Measurements from ENCODE around the gene STX16. TPM values are rescaled to one million over a fixed set of nuclear protein-coding genes. Genes with fewer than 3 reads are reported as not detected.
A peak's percentile ranks its signal among the peaks of the same experiment; 100 is the strongest.

Gene STX16
- total and polyA plus RNA-seq, 7 donors = 14.6 to 126 (median 43.8) TPM

DNA sequence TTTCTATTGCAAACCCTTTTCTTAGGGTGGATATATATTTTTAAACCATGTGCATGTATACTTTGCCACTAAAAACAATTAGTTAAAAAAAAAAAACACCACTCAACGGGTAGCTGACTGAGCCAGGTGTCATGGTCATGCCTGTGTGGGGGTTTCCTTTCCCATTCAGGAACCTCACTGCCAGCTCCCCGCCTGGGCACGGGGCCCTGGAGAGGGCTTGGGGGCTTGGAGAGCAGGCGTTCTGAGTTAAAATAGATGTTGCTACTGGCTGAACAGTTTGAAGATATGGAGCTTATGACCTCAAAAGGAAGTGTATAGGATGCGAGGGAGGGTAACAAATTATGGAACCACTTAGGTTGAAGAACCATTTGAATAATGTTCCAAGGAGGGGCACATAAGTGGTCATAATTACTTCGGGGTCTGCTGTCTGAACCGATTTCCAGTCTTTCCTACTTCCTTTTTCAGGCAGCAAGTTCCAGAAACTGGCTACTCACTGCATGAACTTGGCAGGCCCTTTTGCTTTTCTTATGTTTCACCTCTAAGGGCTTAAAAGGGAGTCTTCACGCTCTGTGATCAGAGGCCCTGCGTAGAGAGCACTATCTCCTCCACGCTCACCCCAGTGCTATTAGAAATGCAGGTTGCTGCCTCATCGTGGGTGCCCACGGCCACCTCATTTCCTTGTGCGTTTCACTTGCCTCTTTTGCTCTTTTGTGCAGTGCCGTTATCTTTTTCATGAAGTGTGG, 9.9 kb downstream of the STX16 start:
- H3K9me3 ChIP-seq = no peaks in the 10 kb centered on the region
- peaks cover 0 to 48% (median 19%) of the 10 kb centered on the region in 4 donors for H3K4me1 ChIP-seq
- TF ChIP-seq POLR2AphosphoS5 (IDR thresholded peaks at IDR 0.05) = no peak
- TF ChIP-seq, protein P1, sequence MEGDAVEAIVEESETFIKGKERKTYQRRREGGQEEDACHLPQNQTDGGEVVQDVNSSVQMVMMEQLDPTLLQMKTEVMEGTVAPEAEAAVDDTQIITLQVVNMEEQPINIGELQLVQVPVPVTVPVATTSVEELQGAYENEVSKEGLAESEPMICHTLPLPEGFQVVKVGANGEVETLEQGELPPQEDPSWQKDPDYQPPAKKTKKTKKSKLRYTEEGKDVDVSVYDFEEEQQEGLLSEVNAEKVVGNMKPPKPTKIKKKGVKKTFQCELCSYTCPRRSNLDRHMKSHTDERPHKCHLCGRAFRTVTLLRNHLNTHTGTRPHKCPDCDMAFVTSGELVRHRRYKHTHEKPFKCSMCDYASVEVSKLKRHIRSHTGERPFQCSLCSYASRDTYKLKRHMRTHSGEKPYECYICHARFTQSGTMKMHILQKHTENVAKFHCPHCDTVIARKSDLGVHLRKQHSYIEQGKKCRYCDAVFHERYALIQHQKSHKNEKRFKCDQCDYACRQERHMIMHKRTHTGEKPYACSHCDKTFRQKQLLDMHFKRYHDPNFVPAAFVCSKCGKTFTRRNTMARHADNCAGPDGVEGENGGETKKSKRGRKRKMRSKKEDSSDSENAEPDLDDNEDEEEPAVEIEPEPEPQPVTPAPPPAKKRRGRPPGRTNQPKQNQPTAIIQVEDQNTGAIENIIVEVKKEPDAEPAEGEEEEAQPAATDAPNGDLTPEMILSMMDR (IDR thresholded peaks at IDR 0.05) = no peak
- no peak for TF ChIP-seq EP300 (IDR thresholded peaks at IDR 0.05)
- no peak for TF ChIP-seq POLR2A (IDR thresholded peaks at IDR 0.05)
- H3K4me3 ChIP-seq = no peak overlapping the region
- no peaks in the 10 kb centered on the region for H3K27me3 ChIP-seq
- 54 to 84% methylated on average over 14 of the region's 14 CpGs for WGBS, 2 donors
- peaks cover 0 to 31% (median 0%) of the 10 kb centered on the region in 4 donors for H3K36me3 ChIP-seq
- peak overlapping the region in 1 of 4 donors; percentile 14 for H3K27ac ChIP-seq
- no peak for DNase-seq
- intact Hi-C loops (cut with DNase I) = no loop called here

DNA sequence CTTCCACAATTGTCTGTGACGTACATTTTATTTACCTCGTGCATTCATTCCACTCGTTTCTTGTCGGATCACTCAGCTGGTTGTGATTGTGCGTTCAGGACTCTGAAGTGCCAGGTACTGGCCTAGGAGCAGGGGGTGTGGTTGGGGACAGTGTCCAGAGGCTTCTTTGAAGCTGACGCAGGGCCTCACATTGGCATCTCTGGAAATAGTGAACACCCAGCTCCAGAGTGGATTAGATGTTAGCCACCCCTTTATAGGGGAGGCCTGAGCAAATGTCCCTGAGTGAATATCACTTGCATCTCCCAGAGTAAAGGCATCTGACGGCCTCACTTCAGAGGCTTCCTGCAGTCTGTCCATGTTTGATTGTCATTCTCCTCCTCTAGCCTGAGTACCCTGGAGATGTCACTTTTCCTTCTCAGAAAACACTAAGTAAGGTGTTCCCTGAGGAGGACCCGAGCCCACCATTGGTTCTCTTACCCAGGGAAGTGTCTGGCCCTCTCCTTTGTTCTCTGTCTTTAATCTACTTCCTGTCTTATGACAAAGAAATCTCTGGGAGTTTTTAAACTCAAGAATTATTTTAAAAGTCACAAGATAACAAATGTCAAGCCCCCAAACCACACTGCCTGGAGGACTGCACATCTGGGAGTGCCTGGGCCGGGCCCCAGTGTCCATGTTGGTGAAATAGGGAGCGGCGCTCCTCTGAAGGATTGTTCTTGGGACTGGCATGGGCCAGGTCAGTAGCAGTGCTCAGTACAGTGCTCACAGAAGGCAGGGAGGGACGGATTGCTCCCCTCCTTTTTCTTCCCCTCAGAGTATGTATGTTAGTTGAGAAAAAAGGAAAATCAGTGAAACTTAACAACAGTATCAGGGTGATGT, 10.8 kb downstream of the STX16 start:
- 81 to 83% methylated on average over 12 of the region's 12 CpGs for WGBS, 2 donors
- H3K27me3 ChIP-seq = no peaks in the 10 kb centered on the region
- peak overlapping the region in 1 of 4 donors; percentile 14 for H3K27ac ChIP-seq
- TF ChIP-seq, protein P1 (IDR thresholded peaks at IDR 0.05) = no peak
- TF ChIP-seq EP300 (IDR thresholded peaks at IDR 0.05) (no peak), POLR2A (IDR thresholded peaks at IDR 0.05) (no peak), POLR2AphosphoS5 (IDR thresholded peaks at IDR 0.05) (no peak)
- H3K4me3 ChIP-seq = no peak overlapping the region
- peaks cover 0 to 35% (median 0%) of the 10 kb centered on the region in 4 donors for H3K36me3 ChIP-seq
- no peaks in the 10 kb centered on the region for H3K9me3 ChIP-seq
- intact Hi-C loops (cut with DNase I) = no loop called here
- no peak for DNase-seq
- peaks cover 0 to 40% (median 11%) of the 10 kb centered on the region in 4 donors for H3K4me1 ChIP-seq

DNA sequence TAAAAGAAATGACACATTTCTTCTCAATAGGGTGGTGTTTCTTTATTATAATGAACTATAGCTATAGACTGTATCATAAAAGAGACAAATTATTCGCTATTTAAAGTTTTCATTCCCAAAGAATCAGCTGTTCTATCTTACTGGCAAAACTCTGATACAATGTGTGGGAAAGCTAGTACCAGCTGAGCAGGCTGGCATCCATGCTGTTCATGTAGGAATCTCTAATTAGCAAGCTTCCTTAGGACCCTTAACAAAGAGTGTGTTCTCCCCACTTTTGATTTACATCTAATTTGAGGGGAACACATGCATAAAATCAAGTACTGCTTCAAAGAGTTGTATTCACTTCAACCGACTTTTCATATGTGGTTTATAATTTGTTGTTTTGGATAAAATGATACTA, 13.2 kb downstream of the STX16 start:
- Histone ChIP-seq H3K27ac (no peak overlapping the region), H3K36me3 (peaks cover 0 to 56% (median 12%) of the 10 kb centered on the region in 4 donors), H3K4me1 (peaks cover 0 to 16% (median 0%) of the 10 kb centered on the region in 4 donors), H3K4me3 (no peak overlapping the region), H3K27me3 (no peaks in the 10 kb centered on the region), H3K9me3 (no peaks in the 10 kb centered on the region)
- intact Hi-C loops (cut with DNase I) = no loop called here
- DNase-seq = no peak
- WGBS, 2 donors = 92 to 93% methylated on average over 2 of the region's 2 CpGs
- no peak for TF ChIP-seq POLR2AphosphoS5 (IDR thresholded peaks at IDR 0.05)
- no peak for TF ChIP-seq EP300 (IDR thresholded peaks at IDR 0.05)
- TF ChIP-seq POLR2A (IDR thresholded peaks at IDR 0.05) = no peak

- Histone ChIP-seq H3K27ac (no peak overlapping the region), H3K4me3 (no peak overlapping the region), H3K4me1 (peaks cover 0 to 10% (median 0%) of the 10 kb centered on the region in 4 donors), H3K36me3 (peaks cover 0 to 62% (median 17%) of the 10 kb centered on the region in 4 donors), H3K9me3 (no peaks in the 10 kb centered on the region), H3K27me3 (no peaks in the 10 kb centered on the region)
- intact Hi-C loops (cut with DNase I) = no loop called here
- no peak for TF ChIP-seq POLR2AphosphoS5 (IDR thresholded peaks at IDR 0.05)
- TF ChIP-seq POLR2A (IDR thresholded peaks at IDR 0.05) = no peak
- TF ChIP-seq, protein P1 (IDR thresholded peaks at IDR 0.05) = no peak
- no peak for TF ChIP-seq EP300 (IDR thresholded peaks at IDR 0.05)
- no peak for DNase-seq
- WGBS, 2 donors = 94 to 95% methylated on average over 5 of the region's 5 CpGs
Measured at GRCh38 chr20:58664883-58665282, 13.8 kb downstream of the STX16 start.

DNA sequence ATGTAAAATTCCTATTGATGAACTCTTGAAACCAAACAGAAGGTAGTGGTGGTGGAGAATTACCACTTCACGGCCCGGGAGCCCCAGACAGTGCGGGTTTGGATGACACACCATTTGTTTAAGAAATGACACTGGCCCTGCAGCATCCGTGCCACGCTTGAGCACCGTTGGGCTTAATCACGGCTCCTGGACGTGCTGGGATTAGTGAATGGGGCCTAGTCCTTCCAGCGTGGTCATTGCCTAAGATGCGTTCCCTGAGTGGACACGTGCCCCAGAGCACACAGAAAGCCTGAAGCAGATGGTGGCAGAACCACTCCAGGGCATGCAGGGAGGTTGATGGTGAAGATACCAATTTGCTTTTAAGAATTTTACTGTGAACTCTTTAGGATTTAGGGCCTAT, 14.5 kb downstream of the STX16 start:
- DNase-seq = no peak
- Histone ChIP-seq H3K9me3 (no peaks in the 10 kb centered on the region), H3K36me3 (peaks cover 6 to 69% (median 23%) of the 10 kb centered on the region in 4 donors), H3K27ac (no peak overlapping the region), H3K4me3 (no peak overlapping the region), H3K27me3 (no peaks in the 10 kb centered on the region), H3K4me1 (peaks cover 0 to 7% (median 0%) of the 10 kb centered on the region in 4 donors)
- intact Hi-C loops (cut with DNase I) = no loop called here
- TF ChIP-seq EP300 (IDR thresholded peaks at IDR 0.05) = no peak
- TF ChIP-seq, protein P1 (IDR thresholded peaks at IDR 0.05) = no peak
- TF ChIP-seq POLR2A (IDR thresholded peaks at IDR 0.05) = no peak
- TF ChIP-seq POLR2AphosphoS5 (IDR thresholded peaks at IDR 0.05) = no peak
- WGBS, 2 donors = 87 to 91% methylated on average over 11 of the region's 11 CpGs

Measured in sigmoid colon (tissue), 7 donors.